Measurements from ENCODE around the gene ELF4.
A peak's percentile ranks its signal among the peaks of the same experiment; 100 is the strongest.

The ELF4 gene

GRCh38 chrX:130081421-130082045 lies 28.8 kb downstream of the ELF4 start:
- H3K27ac Mint-ChIP-seq = peak overlapping the region; percentile 96
- no peaks in the 10 kb centered on the region for H3K36me3 Mint-ChIP-seq
- no peak for ATAC-seq
- no peaks in the 10 kb centered on the region for H3K9me3 Mint-ChIP-seq
- no peak overlapping the region for H3K4me3 Mint-ChIP-seq
- no peaks in the 10 kb centered on the region for H3K27me3 Mint-ChIP-seq
- H3K4me1 Mint-ChIP-seq = peaks cover 63% of the 10 kb centered on the region

- Mint-ChIP-seq H3K36me3 (peaks cover under 1% of the 10 kb centered on the region), H3K27ac (peak overlapping the region; percentile 96), H3K9me3 (no peaks in the 10 kb centered on the region), H3K4me3 (no peak overlapping the region), H3K4me1 (peaks cover 56% of the 10 kb centered on the region), H3K27me3 (no peaks in the 10 kb centered on the region)
- ATAC-seq = no peak
Observed at GRCh38 chrX:130080791-130081367, 29.4 kb downstream of the ELF4 start.

- Mint-ChIP-seq H3K9me3 (no peaks in the 10 kb centered on the region), H3K27me3 (no peaks in the 10 kb centered on the region), H3K27ac (peak overlapping the region; percentile 55), H3K36me3 (peaks cover 5% of the 10 kb centered on the region), H3K4me1 (peaks cover 46% of the 10 kb centered on the region), H3K4me3 (no peak overlapping the region)
- ATAC-seq = no peak
Observed at GRCh38 chrX:130079824-130080406, 30.4 kb downstream of the ELF4 start.

DNA sequence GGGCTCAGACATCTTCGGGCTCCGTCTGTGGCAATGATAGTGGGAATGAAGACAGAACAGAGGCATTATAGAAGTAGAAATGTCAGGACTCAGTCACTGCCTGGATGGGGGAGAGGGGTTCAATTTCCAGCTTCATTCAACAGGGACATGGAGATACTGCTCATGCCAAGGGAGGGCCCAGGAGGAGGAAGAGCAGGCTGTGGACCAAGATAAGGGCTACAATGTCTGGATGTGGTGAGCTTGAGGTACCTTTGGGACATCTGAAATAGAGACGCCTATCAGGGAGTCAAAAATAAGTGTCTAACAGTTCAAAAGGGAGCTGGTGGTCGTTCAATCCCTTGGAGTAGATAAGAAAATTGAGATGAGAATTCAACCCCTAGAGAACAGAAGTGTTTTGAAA lies 34.5 kb downstream of the ELF4 start:
- no peaks in the 10 kb centered on the region for H3K27me3 Mint-ChIP-seq
- H3K36me3 Mint-ChIP-seq = peaks cover 9% of the 10 kb centered on the region
- no peak for ATAC-seq
- H3K9me3 Mint-ChIP-seq = no peaks in the 10 kb centered on the region
- H3K4me1 Mint-ChIP-seq = peaks cover 9% of the 10 kb centered on the region
- no peak overlapping the region for H3K27ac Mint-ChIP-seq
- H3K4me3 Mint-ChIP-seq = no peak overlapping the region

DNA sequence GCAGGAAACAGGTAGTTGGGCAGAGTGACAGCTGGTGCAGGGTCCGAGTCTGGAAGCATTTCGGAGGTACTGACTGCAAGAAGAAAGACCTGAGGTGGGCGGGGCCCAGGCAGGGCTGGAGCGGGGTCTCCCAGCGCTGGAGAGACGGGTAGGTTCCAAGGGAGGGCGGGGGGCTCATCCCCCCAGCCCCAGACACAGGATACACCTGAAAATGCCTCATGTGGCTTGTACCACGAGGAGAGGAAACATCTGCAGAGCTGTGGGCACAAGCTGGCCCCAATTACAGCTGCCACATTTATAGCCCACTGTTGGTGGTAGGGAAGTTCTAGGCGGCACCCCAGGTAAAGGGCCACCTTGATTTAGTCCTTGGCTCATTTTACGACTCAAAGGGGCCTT lies 38.0 kb downstream of the ELF4 start:
- Mint-ChIP-seq H3K27me3 (no peaks in the 10 kb centered on the region), H3K27ac (no peak overlapping the region), H3K4me1 (no peaks in the 10 kb centered on the region), H3K4me3 (no peak overlapping the region), H3K36me3 (peaks cover 19% of the 10 kb centered on the region), H3K9me3 (no peaks in the 10 kb centered on the region)
- no peak for ATAC-seq

GRCh38 chrX:130071611-130072344 lies 38.5 kb downstream of the ELF4 start:
- no peak overlapping the region for H3K4me3 Mint-ChIP-seq
- H3K36me3 Mint-ChIP-seq = peaks cover 22% of the 10 kb centered on the region
- no peaks in the 10 kb centered on the region for H3K4me1 Mint-ChIP-seq
- H3K27me3 Mint-ChIP-seq = no peaks in the 10 kb centered on the region
- no peak overlapping the region for H3K27ac Mint-ChIP-seq
- no peak for ATAC-seq
- H3K9me3 Mint-ChIP-seq = no peaks in the 10 kb centered on the region

GRCh38 chrX:130066975-130067615 lies 43.2 kb downstream of the ELF4 start:
- H3K27me3 Mint-ChIP-seq = no peaks in the 10 kb centered on the region
- H3K4me3 Mint-ChIP-seq = no peak overlapping the region
- peaks cover 4% of the 10 kb centered on the region for H3K4me1 Mint-ChIP-seq
- no peaks in the 10 kb centered on the region for H3K9me3 Mint-ChIP-seq
- H3K27ac Mint-ChIP-seq = no peak overlapping the region
- ATAC-seq = no peak
- peaks cover 26% of the 10 kb centered on the region for H3K36me3 Mint-ChIP-seq

- H3K9me3 Mint-ChIP-seq = no peaks in the 10 kb centered on the region
- H3K27ac Mint-ChIP-seq = peak overlapping the region; percentile 81
- H3K27me3 Mint-ChIP-seq = no peaks in the 10 kb centered on the region
- ATAC-seq = peak; percentile 93
- H3K4me1 Mint-ChIP-seq = peaks cover 11% of the 10 kb centered on the region
- peak overlapping the region; percentile 87 for H3K4me3 Mint-ChIP-seq
- peaks cover 12% of the 10 kb centered on the region for H3K36me3 Mint-ChIP-seq
Observed at GRCh38 chrX:130060122-130061069, 49.9 kb downstream of the ELF4 start.

DNA sequence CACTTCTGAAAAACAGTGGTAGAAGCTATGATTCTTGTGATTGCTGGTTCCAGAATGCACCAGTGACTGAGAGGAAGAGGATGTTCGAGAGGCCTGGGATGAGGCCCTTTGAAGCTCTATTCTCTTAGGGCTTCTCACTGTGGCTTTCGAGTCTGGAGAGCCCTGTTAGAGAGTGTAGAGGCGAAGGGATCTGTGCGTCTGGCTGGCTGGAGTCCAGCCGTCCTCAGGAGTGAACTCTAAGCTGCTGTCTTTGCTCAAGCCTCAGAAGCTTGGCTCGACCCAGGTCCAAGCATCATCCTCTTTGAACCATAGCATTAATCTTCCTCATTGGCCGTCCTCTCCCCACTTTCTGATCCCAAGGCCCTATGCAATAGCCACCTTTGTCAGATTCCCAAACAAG lies 51.6 kb downstream of the ELF4 start:
- H3K4me1 Mint-ChIP-seq = peaks cover 7% of the 10 kb centered on the region
- ATAC-seq = no peak
- no peaks in the 10 kb centered on the region for H3K9me3 Mint-ChIP-seq
- no peak overlapping the region for H3K27ac Mint-ChIP-seq
- peaks cover 6% of the 10 kb centered on the region for H3K36me3 Mint-ChIP-seq
- no peak overlapping the region for H3K4me3 Mint-ChIP-seq
- no peaks in the 10 kb centered on the region for H3K27me3 Mint-ChIP-seq

- H3K27me3 Mint-ChIP-seq = no peaks in the 10 kb centered on the region
Observed at GRCh38 chrX:130057209-130057608, 53.1 kb downstream of the ELF4 start.

DNA sequence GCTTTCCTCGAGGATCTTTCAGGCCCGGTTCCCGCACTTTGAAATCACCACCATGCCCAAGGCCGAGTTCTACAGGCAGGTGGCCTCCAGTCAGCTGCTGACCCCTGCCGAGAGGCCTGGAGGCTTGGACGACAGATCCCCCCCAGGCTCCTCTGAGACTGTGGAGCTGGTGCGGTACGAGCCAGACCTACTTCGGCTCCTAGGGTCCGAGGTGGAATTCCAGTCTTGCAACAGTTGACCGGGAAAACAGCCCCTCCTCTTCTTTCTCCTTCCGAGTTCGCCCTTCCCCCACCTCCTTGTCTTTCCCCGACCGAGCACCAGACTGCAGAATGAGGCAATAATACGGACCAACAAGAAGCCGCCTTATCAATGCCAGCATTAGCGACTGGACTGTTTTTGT lies 54.4 kb downstream of the ELF4 start:
- Mint-ChIP-seq H3K36me3 (peaks cover 6% of the 10 kb centered on the region), H3K4me1 (peaks cover 7% of the 10 kb centered on the region), H3K9me3 (no peaks in the 10 kb centered on the region), H3K27ac (no peak overlapping the region), H3K4me3 (no peak overlapping the region), H3K27me3 (no peaks in the 10 kb centered on the region)
- ATAC-seq = no peak

More at GRCh38 chrX:130057209-130057608, 53.1 kb downstream of the ELF4 start:
- no peak overlapping the region for H3K27ac Mint-ChIP-seq
- peaks cover 6% of the 10 kb centered on the region for H3K36me3 Mint-ChIP-seq
- no peak overlapping the region for H3K4me3 Mint-ChIP-seq
- peaks cover 7% of the 10 kb centered on the region for H3K4me1 Mint-ChIP-seq
- ATAC-seq = no peak
- no peaks in the 10 kb centered on the region for H3K9me3 Mint-ChIP-seq

GRCh38 chrX:130055103-130055502 lies 55.2 kb downstream of the ELF4 start:
- H3K4me3 Mint-ChIP-seq = no peak overlapping the region
- H3K27me3 Mint-ChIP-seq = no peaks in the 10 kb centered on the region
- no peaks in the 10 kb centered on the region for H3K9me3 Mint-ChIP-seq
- peaks cover 7% of the 10 kb centered on the region for H3K4me1 Mint-ChIP-seq
- H3K36me3 Mint-ChIP-seq = peaks cover 6% of the 10 kb centered on the region
- H3K27ac Mint-ChIP-seq = no peak overlapping the region
- no peak for ATAC-seq

DNA sequence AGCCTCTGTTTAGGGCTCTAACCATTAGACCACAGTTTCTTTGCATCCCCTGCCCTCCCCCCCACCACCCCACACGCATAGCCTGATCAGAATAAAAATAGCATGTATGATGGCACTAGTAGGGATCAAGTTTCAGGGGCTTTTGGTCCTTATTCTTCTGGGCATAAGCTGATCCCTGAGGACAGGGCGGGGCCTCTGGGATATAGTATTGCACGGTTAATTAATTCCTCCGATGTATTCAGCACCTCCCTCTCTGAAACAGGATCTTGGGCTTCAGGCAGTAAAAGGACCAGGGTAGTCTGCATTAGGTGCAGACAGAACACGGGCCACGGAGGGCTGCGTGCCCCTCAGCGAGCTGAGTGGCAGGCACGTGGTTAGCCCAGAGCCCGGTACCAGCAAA lies 57.1 kb downstream of the ELF4 start:
- no peak overlapping the region for H3K4me3 Mint-ChIP-seq
- H3K4me1 Mint-ChIP-seq = peaks cover 6% of the 10 kb centered on the region
- H3K36me3 Mint-ChIP-seq = peaks cover 6% of the 10 kb centered on the region
- ATAC-seq = no peak
- no peaks in the 10 kb centered on the region for H3K9me3 Mint-ChIP-seq
- H3K27me3 Mint-ChIP-seq = no peaks in the 10 kb centered on the region
- no peak overlapping the region for H3K27ac Mint-ChIP-seq

DNA sequence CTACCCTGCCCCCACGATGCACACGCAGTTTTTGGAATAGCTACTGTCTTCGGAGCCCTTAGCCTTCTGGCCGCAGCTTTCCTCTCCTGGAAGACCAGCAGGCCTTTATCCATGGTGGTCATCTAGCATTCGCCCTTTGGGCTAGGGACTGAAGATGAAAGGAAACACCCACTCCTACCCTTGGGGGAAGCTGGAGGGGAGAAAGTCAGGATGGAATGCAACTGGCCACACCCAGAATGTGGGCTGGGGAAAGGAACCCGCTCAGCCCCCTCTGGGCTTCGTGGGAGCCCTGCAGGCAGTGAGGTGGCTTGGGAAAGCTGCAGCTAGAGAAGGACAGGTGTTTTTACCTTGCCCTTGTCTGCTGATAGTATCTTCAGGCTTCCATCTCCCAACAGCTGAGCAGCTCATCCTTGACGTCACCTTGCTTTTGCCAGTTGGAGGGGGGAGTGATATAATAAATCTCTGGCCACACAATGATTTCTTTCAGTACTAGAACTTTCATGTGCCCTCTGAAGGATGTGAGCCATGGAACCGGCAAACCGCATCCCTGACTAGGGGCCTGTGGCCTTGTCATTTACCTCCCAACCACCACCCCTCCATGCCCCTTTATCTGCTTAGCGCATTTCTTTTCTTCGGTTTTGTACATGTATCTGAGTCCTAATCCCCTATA lies 59.0 kb downstream of the ELF4 start:
- ATAC-seq = no peak
- H3K27ac Mint-ChIP-seq = no peak overlapping the region
- no peaks in the 10 kb centered on the region for H3K27me3 Mint-ChIP-seq
- H3K4me1 Mint-ChIP-seq = no peaks in the 10 kb centered on the region
- peaks cover 12% of the 10 kb centered on the region for H3K36me3 Mint-ChIP-seq
- H3K4me3 Mint-ChIP-seq = no peak overlapping the region
- H3K9me3 Mint-ChIP-seq = no peaks in the 10 kb centered on the region
